Left lung (tissue), 10 donors: Measurements from ENCODE around the gene TTLL10. TPM values are rescaled to one million over a fixed set of nuclear protein-coding genes. Genes with fewer than 3 reads are reported as not detected.
A peak's percentile ranks its signal among the peaks of the same experiment; 100 is the strongest.

Experiments used
- ATAC-seq: fragments of 200-7000 bp; cut with Tn5 transposase; one replicate; pipeline ENCODE4 v1.9.1; 2020; ENCODE audit warnings: moderate library complexity
- DNase-seq, 4 donors: peaks; one replicate each; pipeline ENCODE4 v3.0.0-alpha.2; 2013 to 2020
- H3K27ac ChIP-seq, 2 donors: fragments of 200-600 bp; sonication (generic) in 1 of 2; one replicate each; pipeline versions ENCODE4 v1.5.0 to v1.8.0; 2020 to 2021
- H3K27me3 ChIP-seq, 2 donors: fragments of 200-600 bp; sonication (generic) in 1 of 2; one replicate each; pipeline versions ENCODE4 v1.5.0 to v1.8.0; 2020 to 2021
- H3K36me3 ChIP-seq, 2 donors: fragments of 200-600 bp; sonication (generic) in 1 of 2; one replicate each; pipeline versions ENCODE4 v1.5.0 to v1.8.0; 2020 to 2021
- H3K4me1 ChIP-seq, 2 donors: fragments of 200-600 bp; one replicate each; pipeline ENCODE4 v1.8.0; 2021
- H3K4me3 ChIP-seq, 2 donors: fragments of 200-600 bp; sonication (generic) in 1 of 2; one replicate each; pipeline versions ENCODE4 v1.5.0 to v1.8.0; 2020 to 2021; ENCODE audit warnings: mild to moderate bottlenecking in 1 of 2
- H3K9me3 ChIP-seq, 2 donors: fragments of 200-600 bp; sonication (generic) in 1 of 2; one replicate each; pipeline versions ENCODE4 v1.5.0 to v1.8.0; 2020 to 2021
- CTCF ChIP-seq, 2 donors: fragments of 200-600 bp; sonication (generic) in 1 of 2; IDR thresholded peaks; one replicate each; pipeline versions ENCODE4 v1.5.0 to v1.8.0; 2021; ENCODE audit warnings: antibody characterized with exemption in 2 of 2
- intact Hi-C, 2 donors: fragments of 100-400 bp; cut with DNase I; formaldehyde crosslinking; loops; one replicate each; pipeline versions ENCODE4 v1.11.2 to v1.14.2; 2022
- polyA plus RNA-seq, 6 donors: library from polyadenylated mRNA; unstranded; fragments of 120-200 nt; gene quantifications; one replicate each; pipeline ENCODE4 v1.2.1, GENCODE V29; 2013; ENCODE audit not compliant: insufficient read length in 6 of 6
- total RNA-seq, 2 donors: library from RNA; stranded (reverse); fragmentation: NEBNext Ultra II Directional; extraction: Animal tissue kit (Norgen Biotek cat#: 25700); gene quantifications; one replicate each; pipeline ENCODE4 v1.2.1, GENCODE V29; 2021
- donor health status: DM: no; HTN: yes; CAD: no.
- donor health status: DM: no; HTN: no; CAD: no.

TTLL10 gene
- total and polyA plus RNA-seq, 8 donors, result 0.17 to 4.6 (median 1.7) TPM

- Histone ChIP-seq H3K27ac (peak overlapping the region in 1 of 2 donors; percentile 28), H3K27me3 (peaks cover 0 to 26% of the 10 kb centered on the region in 2 donors), H3K4me3 (no peak overlapping the region), H3K4me1 (peaks cover 0 to 40% of the 10 kb centered on the region in 2 donors), H3K9me3 (no peaks in the 10 kb centered on the region), H3K36me3 (peaks cover 0 to 51% of the 10 kb centered on the region in 2 donors)
- peak in 1 of 4 donors; percentile 68 for DNase-seq
- intact Hi-C loops, result no loop called here
- ATAC-seq, result no peak
- TF ChIP-seq CTCF (IDR thresholded peaks at IDR 0.05), result no peak
Observed at GRCh38 chr1:1215080-1215676, 41.5 kb downstream of the TTLL10 start.

- Histone ChIP-seq H3K27me3 (peaks cover 0 to 26% of the 10 kb centered on the region in 2 donors), H3K4me1 (peaks cover 0 to 40% of the 10 kb centered on the region in 2 donors), H3K36me3 (peaks cover 0 to 59% of the 10 kb centered on the region in 2 donors), H3K9me3 (no peaks in the 10 kb centered on the region), H3K4me3 (no peak overlapping the region), H3K27ac (peak overlapping the region in 1 of 2 donors; percentile 28)
- no peak for TF ChIP-seq CTCF (IDR thresholded peaks at IDR 0.05)
- no peak for ATAC-seq
- intact Hi-C loops, result no loop called here
- DNase-seq, result peak in 1 of 4 donors; percentile 65
Observed at GRCh38 chr1:1215881-1216605, 42.4 kb downstream of the TTLL10 start.

GRCh38 chr1:1216770-1217620 is 43.3 kb downstream of the TTLL10 start:
- intact Hi-C loops, result no loop called here
- ATAC-seq, result no peak
- Histone ChIP-seq H3K9me3 (no peaks in the 10 kb centered on the region), H3K4me3 (no peak overlapping the region), H3K4me1 (peaks cover 0 to 38% of the 10 kb centered on the region in 2 donors), H3K27me3 (peaks cover 0 to 22% of the 10 kb centered on the region in 2 donors), H3K36me3 (peaks cover 0 to 69% of the 10 kb centered on the region in 2 donors), H3K27ac (no peak overlapping the region)
- TF ChIP-seq CTCF (IDR thresholded peaks at IDR 0.05), result no peak
- no peak for DNase-seq

GRCh38 chr1:1217621-1218523 is 44.2 kb downstream of the TTLL10 start:
- DNase-seq (no peak), ATAC-seq (no peak)
- TF ChIP-seq CTCF (IDR thresholded peaks at IDR 0.05), result no peak
- Histone ChIP-seq H3K36me3 (peaks cover 0 to 77% of the 10 kb centered on the region in 2 donors), H3K9me3 (no peaks in the 10 kb centered on the region), H3K4me1 (peaks cover 0 to 30% of the 10 kb centered on the region in 2 donors), H3K27me3 (peaks cover 0 to 17% of the 10 kb centered on the region in 2 donors), H3K4me3 (no peak overlapping the region), H3K27ac (no peak overlapping the region)
- intact Hi-C loops, result no loop called here
